Activated B cell treated with CpG ODN at 0.5 μM for 24 hours (primary cell): ENCODE measurements around the gene ANO2. TPM values are rescaled to one million over a fixed set of nuclear protein-coding genes. Genes with fewer than 3 reads are reported as not detected.

ENCODE experiments used
- ATAC-seq: fragments of 200-7000 bp; cut with Tn5 transposase; one replicate; pipeline ENCODE4 v1.10.0; 2021; ENCODE audit warnings: low read depth, mild to moderate bottlenecking, moderate library complexity
- CTCF ChIA-PET: fragments of 350-600 bp; sonication (Branson Sonifier 250); formaldehyde crosslinking; loops from one replicate; lab custom pipeline; 2021; ENCODE audit warnings: antibody characterized with exemption; lab: Charles Lee
- POLR2A ChIA-PET: fragments of 350-600 bp; sonication (Branson Sonifier 250); formaldehyde crosslinking; loops from one replicate; lab custom pipeline; 2021; ENCODE audit warnings: antibody characterized with exemption; lab: Charles Lee
- DNase-seq: peaks from one replicate; pipeline ENCODE4 v3.0.0; 2022
- H3K27ac Mint-ChIP-seq: one replicate; pipeline ENCODE4 v1.8.0; 2020; ENCODE audit warnings: mixed read lengths
- H3K27me3 Mint-ChIP-seq: one replicate; pipeline ENCODE4 v1.8.0; 2021; ENCODE audit warnings: mixed read lengths
- H3K36me3 Mint-ChIP-seq: one replicate; pipeline ENCODE4 v1.8.0; 2021; ENCODE audit warnings: low read depth, mixed read lengths
- H3K4me1 Mint-ChIP-seq: one replicate; pipeline ENCODE4 v1.8.0; 2021; ENCODE audit warnings: mixed read lengths
- H3K4me3 Mint-ChIP-seq: one replicate; pipeline ENCODE4 v1.8.0; 2020; ENCODE audit warnings: mild to moderate bottlenecking, mixed read lengths
- H3K9me3 Mint-ChIP-seq: one replicate; pipeline ENCODE4 v1.8.0; 2020; ENCODE audit warnings: mixed read lengths
- intact Hi-C: fragments of 100-400 bp; cut with micrococcal nuclease; formaldehyde crosslinking; loops from one replicate; pipeline ENCODE4 v1.15.1; 2024
- total RNA-seq: library from RNA; stranded (reverse); gene quantifications from 2 replicates; pipeline ENCODE4 v1.2.3, GENCODE V29; 2022
- TF ChIP-seq, protein P1 (sequence below): fragments of 200-600 bp; IDR thresholded peaks from one replicate; pipeline ENCODE4 v1.8.0; 2022; ENCODE audit warnings: antibody characterized with exemption, mild to moderate bottlenecking

ANO2 gene
- total RNA-seq, 1 donor from 2014 or later: not detected

DNA sequence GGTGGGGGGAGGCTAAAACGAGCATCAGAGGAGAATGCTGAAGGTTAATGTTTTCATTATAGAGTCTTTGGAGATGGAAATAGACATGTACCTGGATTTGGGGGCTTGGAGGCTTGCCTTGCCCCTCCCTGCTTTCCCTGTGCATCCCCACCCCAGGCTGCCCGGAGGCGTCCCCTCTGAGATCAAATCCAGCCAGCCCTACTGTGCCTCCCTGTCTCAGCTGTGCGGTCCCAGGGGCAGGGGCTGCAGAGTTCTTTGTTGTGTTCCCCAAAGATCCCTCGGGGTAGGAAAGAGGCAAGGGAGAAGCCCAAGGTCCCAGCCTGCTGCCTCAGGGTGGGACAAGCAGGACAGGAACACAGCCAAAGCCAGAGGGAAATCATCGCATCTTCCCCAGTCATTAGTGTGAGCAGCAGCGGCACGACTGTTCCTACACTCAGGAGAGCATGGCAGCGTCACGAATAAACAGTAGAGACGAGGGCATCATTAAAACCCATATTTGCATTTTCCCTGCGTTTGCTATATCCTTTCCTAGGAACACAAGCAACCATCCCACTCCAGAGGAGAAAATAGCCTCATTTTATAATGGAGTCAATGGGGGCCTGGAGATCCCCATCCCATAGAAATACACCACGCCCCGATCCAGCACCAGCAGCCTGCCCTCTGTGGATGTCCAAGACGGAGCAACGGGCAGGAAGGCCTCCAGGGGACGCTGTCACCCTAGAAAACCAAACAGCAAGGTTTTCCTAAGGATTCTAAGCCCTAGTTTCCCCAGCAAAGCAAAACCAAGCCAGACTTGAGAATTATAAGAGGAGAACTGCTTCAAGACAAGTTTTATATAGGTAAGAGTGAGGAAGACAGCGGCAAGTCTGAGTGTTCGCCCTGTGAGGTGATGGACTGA is 32.4 kb downstream of the ANO2 start:
- TF ChIP-seq, protein P1, sequence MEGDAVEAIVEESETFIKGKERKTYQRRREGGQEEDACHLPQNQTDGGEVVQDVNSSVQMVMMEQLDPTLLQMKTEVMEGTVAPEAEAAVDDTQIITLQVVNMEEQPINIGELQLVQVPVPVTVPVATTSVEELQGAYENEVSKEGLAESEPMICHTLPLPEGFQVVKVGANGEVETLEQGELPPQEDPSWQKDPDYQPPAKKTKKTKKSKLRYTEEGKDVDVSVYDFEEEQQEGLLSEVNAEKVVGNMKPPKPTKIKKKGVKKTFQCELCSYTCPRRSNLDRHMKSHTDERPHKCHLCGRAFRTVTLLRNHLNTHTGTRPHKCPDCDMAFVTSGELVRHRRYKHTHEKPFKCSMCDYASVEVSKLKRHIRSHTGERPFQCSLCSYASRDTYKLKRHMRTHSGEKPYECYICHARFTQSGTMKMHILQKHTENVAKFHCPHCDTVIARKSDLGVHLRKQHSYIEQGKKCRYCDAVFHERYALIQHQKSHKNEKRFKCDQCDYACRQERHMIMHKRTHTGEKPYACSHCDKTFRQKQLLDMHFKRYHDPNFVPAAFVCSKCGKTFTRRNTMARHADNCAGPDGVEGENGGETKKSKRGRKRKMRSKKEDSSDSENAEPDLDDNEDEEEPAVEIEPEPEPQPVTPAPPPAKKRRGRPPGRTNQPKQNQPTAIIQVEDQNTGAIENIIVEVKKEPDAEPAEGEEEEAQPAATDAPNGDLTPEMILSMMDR: no peak
- no peaks in the 10 kb centered on the region for H3K9me3 Mint-ChIP-seq
- peaks cover 5% of the 10 kb centered on the region for H3K27me3 Mint-ChIP-seq
- ChIA-PET POLR2A (no interaction called here), CTCF (no interaction called here)
- no peaks in the 10 kb centered on the region for H3K4me1 Mint-ChIP-seq
- DNase-seq (no peak), ATAC-seq (no peak)
- no peak overlapping the region for H3K4me3 Mint-ChIP-seq
- intact Hi-C loops: no loop called here
- H3K27ac Mint-ChIP-seq: no peak overlapping the region
- H3K36me3 Mint-ChIP-seq: no peaks in the 10 kb centered on the region

DNA sequence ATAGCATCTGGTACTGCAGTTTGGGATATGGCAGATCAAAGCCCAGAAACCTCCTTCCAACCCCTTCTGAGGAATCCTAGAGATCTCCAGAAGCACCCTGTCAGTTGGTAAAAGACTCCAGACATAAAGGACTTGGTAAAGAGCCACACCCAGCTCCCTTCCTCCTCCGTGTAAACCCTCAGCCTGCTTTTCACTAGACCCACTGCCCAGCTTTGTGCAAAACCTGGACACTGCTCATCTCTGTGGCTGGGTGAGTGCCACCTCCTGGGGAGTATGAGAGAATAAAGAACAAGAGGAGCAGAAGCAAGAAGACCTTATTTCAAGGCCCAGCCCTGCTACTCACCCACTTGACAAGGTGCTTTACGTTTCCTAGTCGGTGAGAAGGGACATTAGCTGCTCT is 33.0 kb downstream of the ANO2 start:
- Mint-ChIP-seq H3K4me3 (no peak overlapping the region), H3K36me3 (no peaks in the 10 kb centered on the region), H3K4me1 (no peaks in the 10 kb centered on the region), H3K27ac (no peak overlapping the region), H3K9me3 (no peaks in the 10 kb centered on the region), H3K27me3 (peaks cover 5% of the 10 kb centered on the region)
- DNase-seq (no peak), ATAC-seq (no peak)
- TF ChIP-seq, protein P1: no peak
- ChIA-PET CTCF (no interaction called here), POLR2A (no interaction called here)
- intact Hi-C loops: no loop called here

GRCh38 chr12:5910790-5911548 is 34.1 kb downstream of the ANO2 start:
- Mint-ChIP-seq H3K27me3 (peaks cover 5% of the 10 kb centered on the region), H3K4me3 (no peak overlapping the region), H3K27ac (no peak overlapping the region), H3K36me3 (no peaks in the 10 kb centered on the region), H3K9me3 (no peaks in the 10 kb centered on the region), H3K4me1 (no peaks in the 10 kb centered on the region)
- ChIA-PET POLR2A (no interaction called here), CTCF (no interaction called here)
- TF ChIP-seq, protein P1: no peak
- DNase-seq (no peak), ATAC-seq (no peak)
- intact Hi-C loops: no loop called here

- H3K4me3 Mint-ChIP-seq: no peak overlapping the region
- POLR2A ChIA-PET: no interaction called here
- CTCF ChIA-PET: no interaction called here
- DNase-seq (no peak), ATAC-seq (no peak)
- TF ChIP-seq, protein P1: no peak
- intact Hi-C loops: no loop called here
- no peak overlapping the region for H3K27ac Mint-ChIP-seq
- H3K4me1 Mint-ChIP-seq: no peaks in the 10 kb centered on the region
- H3K27me3 Mint-ChIP-seq: peaks cover 7% of the 10 kb centered on the region
- H3K9me3 Mint-ChIP-seq: no peaks in the 10 kb centered on the region
- no peaks in the 10 kb centered on the region for H3K36me3 Mint-ChIP-seq
Measured at GRCh38 chr12:5909560-5909959, 35.5 kb downstream of the ANO2 start.

DNA sequence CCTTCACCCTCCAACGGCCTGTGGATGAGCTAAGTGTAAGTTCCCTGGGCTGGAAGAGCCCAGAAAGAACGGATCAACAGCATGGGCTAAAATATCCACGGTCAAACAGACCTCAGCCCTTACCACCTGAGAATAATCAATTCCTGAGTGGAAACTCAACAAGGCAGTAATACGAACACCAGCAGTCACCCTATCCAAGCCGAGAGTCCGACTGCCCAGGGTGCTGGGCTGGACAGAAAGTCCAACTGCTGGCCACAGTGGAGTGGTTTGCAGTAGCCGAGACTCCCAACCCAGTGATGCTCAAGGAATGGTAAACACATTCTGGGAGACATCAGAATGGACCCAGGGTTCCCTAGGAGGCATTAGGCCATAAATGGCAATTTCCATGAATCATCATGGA is 36.8 kb downstream of the ANO2 start:
- no peak for ATAC-seq
- Mint-ChIP-seq H3K27ac (no peak overlapping the region), H3K36me3 (no peaks in the 10 kb centered on the region), H3K4me3 (no peak overlapping the region), H3K4me1 (no peaks in the 10 kb centered on the region), H3K9me3 (no peaks in the 10 kb centered on the region), H3K27me3 (peaks cover 7% of the 10 kb centered on the region)
- CTCF ChIA-PET: no interaction called here
- DNase-seq: no peak
- POLR2A ChIA-PET: no interaction called here
- TF ChIP-seq, protein P1: no peak
- intact Hi-C loops: no loop called here
